Mucosa of stomach (tissue), 1 donor: ENCODE measurements around the gene DMGDH.

Experiments used
- H3K27me3 ChIP-seq: one replicate; pipeline ENCODE4 v1.7.0; 2013; ENCODE audit warnings: mild to moderate bottlenecking, low read length; ENCODE audit not compliant: control insufficient read depth, insufficient read depth
- H3K36me3 ChIP-seq: one replicate; pipeline ENCODE4 v1.7.0; 2013; ENCODE audit warnings: low read length; ENCODE audit not compliant: control insufficient read depth, insufficient read depth
- H3K4me1 ChIP-seq: one replicate; pipeline ENCODE4 v1.7.0; 2013; ENCODE audit warnings: mild to moderate bottlenecking, low read length; ENCODE audit not compliant: control insufficient read depth, insufficient read depth
- H3K4me3 ChIP-seq: one replicate; pipeline ENCODE4 v1.7.0; 2013; ENCODE audit warnings: low read length
- H3K9ac ChIP-seq: one replicate; pipeline ENCODE4 v1.7.0; 2013; ENCODE audit warnings: mild to moderate bottlenecking, low read length, moderate library complexity
- H3K9me3 ChIP-seq: one replicate; pipeline ENCODE4 v1.7.0; 2013; ENCODE audit warnings: mild to moderate bottlenecking, low read length, moderate library complexity; ENCODE audit not compliant: control insufficient read depth
- donor health status: Pancreatic carcinoma.

Gene DMGDH

GRCh38 chr5:78958672-78959445 is 110.6 kb downstream of the DMGDH start:
- Histone ChIP-seq H3K9me3 (no peaks in the 10 kb centered on the region), H3K27me3 (no peaks in the 10 kb centered on the region), H3K36me3 (no peaks in the 10 kb centered on the region), H3K9ac (no peak overlapping the region), H3K4me3 (no peak overlapping the region), H3K4me1 (no peaks in the 10 kb centered on the region)

- Histone ChIP-seq H3K36me3 (no peaks in the 10 kb centered on the region), H3K4me1 (no peaks in the 10 kb centered on the region), H3K27me3 (no peaks in the 10 kb centered on the region), H3K4me3 (no peak overlapping the region), H3K9me3 (no peaks in the 10 kb centered on the region), H3K9ac (no peak overlapping the region)
Measured at GRCh38 chr5:78956901-78957300, 112.6 kb downstream of the DMGDH start.

- no peaks in the 10 kb centered on the region for H3K9me3 ChIP-seq
- H3K36me3 ChIP-seq = no peaks in the 10 kb centered on the region
Measured at GRCh38 chr5:78953092-78953800, 116.2 kb downstream of the DMGDH start.

More at GRCh38 chr5:78953092-78953800, 116.2 kb downstream of the DMGDH start:
- Histone ChIP-seq H3K9ac (no peak overlapping the region), H3K27me3 (no peaks in the 10 kb centered on the region), H3K4me1 (no peaks in the 10 kb centered on the region), H3K4me3 (no peak overlapping the region)
